Thymus (tissue), 14 donors: ENCODE data around the gene HMGN1. TPM values are rescaled to one million over a fixed set of nuclear protein-coding genes. Genes with fewer than 3 reads are reported as not detected.

ENCODE experiments used
- DNase-seq, 9 donors: peaks; one replicate each; pipeline ENCODE4 v3.0.0-alpha.2; 2013; ENCODE audit warnings: low spot score in 9 of 9, low read depth in 6 of 9, missing footprints in 1 of 9
- H3K27ac ChIP-seq, 2 donors: one replicate each; pipeline ENCODE4 v1.5.1; 2013; ENCODE audit warnings: control low read depth in 1 of 2, low read depth in 1 of 2, low read length in 1 of 2, mild to moderate bottlenecking in 1 of 2, moderate library complexity in 1 of 2
- H3K27me3 ChIP-seq, 2 donors: one replicate each; pipeline ENCODE4 v1.5.1; 2013; ENCODE audit warnings: low read length in 1 of 2; ENCODE audit not compliant: control insufficient read depth in 2 of 2, insufficient read depth in 1 of 2
- H3K36me3 ChIP-seq, 2 donors: one replicate each; pipeline ENCODE4 v1.5.1; 2013; ENCODE audit warnings: low read length in 1 of 2, mild to moderate bottlenecking in 1 of 2, moderate library complexity in 1 of 2; ENCODE audit not compliant: control insufficient read depth in 2 of 2, insufficient read depth in 2 of 2
- H3K4me1 ChIP-seq, 2 donors: one replicate each; pipeline ENCODE4 v1.5.1; 2013; ENCODE audit warnings: low read length in 2 of 2; ENCODE audit not compliant: control insufficient read depth in 2 of 2, insufficient read depth in 2 of 2
- H3K4me3 ChIP-seq, 2 donors: one replicate each; pipeline ENCODE4 v1.5.1; 2013; ENCODE audit warnings: low read length in 2 of 2, control low read depth in 1 of 2, mild to moderate bottlenecking in 1 of 2
- H3K9me3 ChIP-seq, 2 donors: one replicate each; pipeline ENCODE4 v1.5.1; 2013; ENCODE audit warnings: low read length in 1 of 2, mild to moderate bottlenecking in 1 of 2; ENCODE audit not compliant: control insufficient read depth in 2 of 2, insufficient read depth in 1 of 2
- WGBS: extraction: QIAGEN DNeasy Blood & Tissue Kit; methylation state at CpG from one replicate; pipeline ENCODE4 v1.1.7; 2013; 5-methylcytosine and 5-hydroxymethylcytosine counted together
- long read RNA-seq, 10 donors: transcript quantifications; one replicate each; lab custom pipeline, GENCODE V29; 2026
- polyA plus RNA-seq: library from polyadenylated mRNA; stranded (reverse); fragments of 200-250 nt; gene quantifications from one replicate; pipeline ENCODE4 v1.2.3, GENCODE V29; 2013
- total RNA-seq: library from RNA; stranded (reverse); fragments of 120-200 nt; gene quantifications from one replicate; pipeline ENCODE4 v1.2.4, GENCODE V29; 2013
- donor health status: healthy.

The HMGN1 gene, protein sequence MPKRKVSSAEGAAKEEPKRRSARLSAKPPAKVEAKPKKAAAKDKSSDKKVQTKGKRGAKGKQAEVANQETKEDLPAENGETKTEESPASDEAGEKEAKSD
- total RNA-seq, result 457 TPM
- polyA plus RNA-seq, result 382 TPM
- long read RNA-seq, donor 1, transcript HMGN1-204 (6 exons, 1,383 nt), result major isoform, 22 of 23 reads
- long read RNA-seq, donor 1, partial matches to known transcripts, result 0 of 23 reads
- long read RNA-seq, donor 1, other reads (novel, unspliced or antisense), result 0 of 23 reads
- long read RNA-seq, donor 2, full-length matches to known transcripts, result 275 of 416 reads
- long read RNA-seq, donor 2, partial matches to known transcripts, result 62 of 416 reads
- long read RNA-seq, donor 2, other reads (novel, unspliced or antisense), result 79 of 416 reads
- long read RNA-seq, donor 3, transcript HMGN1-204 (6 exons, 1,383 nt), result major isoform, 197 of 302 reads
- long read RNA-seq, donor 3, partial matches to known transcripts, result 35 of 302 reads
- long read RNA-seq, donor 3, other reads (novel, unspliced or antisense), result 63 of 302 reads
- long read RNA-seq, donor 4, full-length matches to known transcripts, result 66 of 85 reads
- long read RNA-seq, donor 4, partial matches to known transcripts, result 7 of 85 reads
- long read RNA-seq, donor 4, other reads (novel, unspliced or antisense), result 12 of 85 reads
- long read RNA-seq, donor 5, full-length matches to known transcripts, result 228 of 383 reads
- long read RNA-seq, donor 5, partial matches to known transcripts, result 62 of 383 reads
- long read RNA-seq, donor 5, other reads (novel, unspliced or antisense), result 93 of 383 reads
- long read RNA-seq, donor 6, full-length matches to known transcripts, result 133 of 197 reads
- long read RNA-seq, donor 6, partial matches to known transcripts, result 33 of 197 reads
- long read RNA-seq, donor 6, other reads (novel, unspliced or antisense), result 31 of 197 reads
- long read RNA-seq, donor 7, full-length matches to known transcripts, result 150 of 219 reads
- long read RNA-seq, donor 7, partial matches to known transcripts, result 30 of 219 reads
- long read RNA-seq, donor 7, other reads (novel, unspliced or antisense), result 39 of 219 reads
- long read RNA-seq, donor 8, full-length matches to known transcripts, result 69 of 128 reads
- long read RNA-seq, donor 8, partial matches to known transcripts, result 49 of 128 reads
- long read RNA-seq, donor 8, other reads (novel, unspliced or antisense), result 10 of 128 reads
- long read RNA-seq, donor 9, full-length matches to known transcripts, result 101 of 158 reads
- long read RNA-seq, donor 9, partial matches to known transcripts, result 19 of 158 reads
- long read RNA-seq, donor 9, other reads (novel, unspliced or antisense), result 38 of 158 reads
- long read RNA-seq, donor 10, transcript HMGN1-204 (6 exons, 1,383 nt), result major isoform, 129 of 200 reads
- long read RNA-seq, donor 10, partial matches to known transcripts, result 33 of 200 reads
- long read RNA-seq, donor 10, other reads (novel, unspliced or antisense), result 31 of 200 reads

DNA sequence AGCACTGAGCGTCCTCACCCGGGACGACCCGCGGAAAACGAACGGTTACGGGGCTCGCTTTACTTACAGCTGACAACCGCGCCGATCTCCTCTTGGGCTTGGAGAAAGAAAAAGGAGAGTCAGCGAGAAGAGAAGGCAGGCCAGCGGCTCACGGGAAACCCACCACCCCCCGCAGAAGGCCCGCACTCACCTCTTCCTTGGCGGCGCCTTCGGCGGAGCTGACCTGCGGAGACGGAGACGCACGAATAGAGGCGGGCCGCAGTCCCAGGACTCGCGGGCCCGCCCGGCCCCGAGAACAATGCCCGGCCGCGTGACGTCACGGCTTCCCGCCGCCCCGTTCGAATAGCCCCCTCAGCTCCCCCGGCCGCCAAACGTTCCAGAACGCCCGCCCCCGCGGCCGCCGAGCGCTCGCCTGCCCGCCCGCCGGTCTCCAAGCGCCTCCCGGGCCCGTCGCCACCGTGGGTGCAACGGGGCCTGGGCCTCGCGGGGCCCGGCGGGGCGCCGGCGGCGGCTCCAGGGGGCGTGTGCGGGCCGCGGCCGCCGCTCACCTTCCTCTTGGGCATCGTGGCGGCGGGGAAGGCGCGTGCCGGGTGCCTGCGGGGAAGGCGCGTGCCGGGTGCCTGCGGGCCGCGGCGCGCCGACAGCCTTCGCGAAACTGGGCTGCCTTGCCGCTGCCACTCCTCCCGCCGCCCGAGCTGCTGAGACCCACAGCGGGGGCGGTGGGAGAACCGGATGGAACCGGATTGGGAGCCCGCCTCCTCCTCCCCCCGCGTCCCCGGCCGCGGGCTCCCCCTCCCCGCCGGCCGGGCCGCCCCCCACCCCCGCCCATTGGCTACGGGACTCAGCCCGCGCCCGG, at the start of gene HMGN1:
TSS of gene HMGN1 (minus strand) at position 734 of the 856 bp plus-strand sequence. CDS start at position 563, 171 bp downstream.
- no peaks in the 10 kb centered on the region for H3K27me3 ChIP-seq
- peaks cover 2 to 27% of the 10 kb centered on the region in 2 donors for H3K36me3 ChIP-seq
- no peaks in the 10 kb centered on the region for H3K9me3 ChIP-seq
- peak within 1 kb of the TSS; percentile 93 to 94 for H3K4me3 ChIP-seq
- under 1% methylated on average over 116 of the region's 116 CpGs for WGBS
- peaks cover 10 to 15% of the 10 kb centered on the region in 2 donors for H3K4me1 ChIP-seq
- H3K27ac ChIP-seq, result peak within 1 kb of the TSS; percentile 96
- DNase-seq, result peak; percentile 37 to 94 (median 82)

DNA sequence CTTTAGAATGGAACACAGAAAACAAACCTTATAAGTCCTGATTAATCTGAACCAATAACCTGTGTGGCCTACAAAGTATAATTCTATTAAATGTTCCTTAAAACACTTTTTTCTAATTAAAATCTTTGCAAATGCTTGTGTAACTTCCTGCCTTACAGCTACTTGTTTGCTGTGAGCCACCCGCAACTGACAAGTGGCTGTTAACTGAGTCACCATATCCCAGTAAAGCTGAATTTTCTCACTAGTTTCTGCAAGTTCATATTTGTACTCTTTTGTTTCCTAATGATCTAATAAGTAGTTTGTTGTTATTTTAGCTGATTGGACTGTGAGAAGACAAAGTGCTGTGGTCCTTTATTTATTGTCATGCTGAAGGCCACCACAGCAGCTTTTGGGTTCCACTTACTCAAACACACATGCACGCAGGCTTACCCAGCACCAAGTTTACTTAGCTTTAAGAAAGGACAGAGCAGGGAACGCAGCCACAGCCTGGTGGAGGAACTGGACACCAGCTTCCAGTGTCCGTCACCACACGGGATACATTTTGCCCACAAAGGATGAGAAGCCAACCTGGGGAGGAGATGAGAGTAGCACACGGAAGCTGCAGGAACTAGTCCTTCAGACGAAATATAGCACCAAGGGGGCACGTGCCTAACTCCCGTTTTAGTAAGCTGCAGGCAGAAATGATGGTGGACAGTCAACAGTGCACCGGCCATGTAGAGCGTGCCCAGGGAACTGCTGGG, 48.9 kb upstream of the HMGN1 start:
- DNase-seq, result no peak
- WGBS, result 97% methylated on average over 11 of the region's 11 CpGs
- Histone ChIP-seq H3K4me1 (no peaks in the 10 kb centered on the region), H3K36me3 (peaks cover 19 to 35% of the 10 kb centered on the region in 2 donors), H3K9me3 (no peaks in the 10 kb centered on the region), H3K4me3 (no peak overlapping the region), H3K27ac (no peak overlapping the region), H3K27me3 (no peaks in the 10 kb centered on the region)

DNA sequence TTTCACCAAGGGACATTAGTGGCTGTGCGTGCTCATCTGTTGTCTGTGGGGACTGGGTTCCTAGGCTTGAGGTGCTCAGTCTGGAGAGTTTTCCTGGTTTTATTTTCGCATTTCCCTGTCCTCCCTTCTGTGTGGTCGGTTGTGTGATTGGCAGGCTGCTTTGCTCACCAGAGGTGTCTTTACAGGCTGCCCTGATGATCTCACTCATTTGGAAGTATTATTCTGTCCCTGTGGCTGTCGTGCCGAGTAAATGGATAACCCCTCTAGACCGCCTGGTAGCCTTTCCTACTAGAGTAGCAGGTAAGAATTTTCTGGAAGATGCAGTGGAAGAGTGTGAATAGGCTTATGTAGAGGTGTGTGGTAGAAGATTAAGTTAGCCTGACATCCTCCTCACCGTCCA, 44.1 kb upstream of the HMGN1 start:
- H3K27me3 ChIP-seq, result no peaks in the 10 kb centered on the region
- DNase-seq, result no peak
- no peaks in the 10 kb centered on the region for H3K9me3 ChIP-seq
- H3K27ac ChIP-seq, result no peak overlapping the region
- WGBS, result 99% methylated on average over 7 of the region's 7 CpGs
- peaks cover 7 to 9% of the 10 kb centered on the region in 2 donors for H3K4me1 ChIP-seq
- peaks cover 32 to 44% of the 10 kb centered on the region in 2 donors for H3K36me3 ChIP-seq
- no peak overlapping the region for H3K4me3 ChIP-seq

DNA sequence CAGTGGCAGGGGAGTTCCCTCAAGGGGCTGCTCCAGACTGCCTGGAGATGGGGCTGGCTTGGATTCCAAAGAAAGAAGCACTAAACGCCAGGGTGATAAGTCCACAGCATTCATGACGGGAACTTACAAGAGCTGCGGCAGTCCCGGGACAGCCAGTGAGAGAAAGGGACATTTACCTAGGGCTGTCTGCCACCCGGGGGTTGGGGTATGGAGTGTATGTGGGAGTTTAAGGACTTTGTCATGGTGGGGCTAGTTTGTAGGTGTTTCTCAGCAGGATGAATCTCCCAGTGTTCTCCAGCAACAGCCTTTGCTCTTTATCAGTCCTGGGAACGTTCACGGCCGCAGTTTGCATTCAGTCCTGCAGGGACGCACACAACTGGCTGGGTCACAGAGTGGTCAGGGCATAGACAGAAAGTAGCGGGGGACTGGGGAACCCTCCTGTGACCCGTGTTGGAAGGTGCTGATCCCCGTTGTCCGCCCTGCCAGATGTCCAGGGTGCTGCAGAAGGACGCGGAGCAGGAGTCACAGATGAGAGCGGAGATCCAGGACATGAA, 41.4 kb upstream of the HMGN1 start:
- Histone ChIP-seq H3K27me3 (no peaks in the 10 kb centered on the region), H3K9me3 (no peaks in the 10 kb centered on the region), H3K4me3 (no peak overlapping the region), H3K36me3 (peaks cover 28 to 35% of the 10 kb centered on the region in 2 donors), H3K27ac (no peak overlapping the region), H3K4me1 (peaks cover 7 to 22% of the 10 kb centered on the region in 2 donors)
- 97% methylated on average over 16 of the region's 16 CpGs for WGBS
- DNase-seq, result no peak

DNA sequence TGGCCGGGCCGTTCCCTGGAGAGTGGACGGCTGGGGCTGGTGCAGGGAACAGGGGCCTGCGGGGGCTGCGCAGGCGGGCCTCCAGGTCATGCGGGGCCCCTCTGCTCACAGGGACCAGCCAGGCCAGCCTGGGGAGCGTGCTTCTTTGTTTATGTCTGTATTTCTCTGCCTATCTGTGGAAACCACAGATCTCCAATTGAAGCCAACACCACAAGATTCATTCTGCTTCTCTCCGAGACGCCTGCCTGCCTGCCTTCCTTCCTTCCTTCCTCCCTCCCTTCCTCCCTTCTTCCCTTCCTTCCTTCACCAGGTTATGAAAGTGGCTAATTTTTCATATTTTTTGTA, 39.9 kb upstream of the HMGN1 start:
- WGBS, result 2% methylated on average over 10 of the region's 10 CpGs
- Histone ChIP-seq H3K4me3 (peak overlapping the region in 1 of 2 donors; percentile 44), H3K27me3 (no peaks in the 10 kb centered on the region), H3K4me1 (peaks cover 7 to 22% of the 10 kb centered on the region in 2 donors), H3K27ac (no peak overlapping the region), H3K36me3 (peaks cover 19 to 29% of the 10 kb centered on the region in 2 donors), H3K9me3 (no peaks in the 10 kb centered on the region)
- DNase-seq, result no peak

DNA sequence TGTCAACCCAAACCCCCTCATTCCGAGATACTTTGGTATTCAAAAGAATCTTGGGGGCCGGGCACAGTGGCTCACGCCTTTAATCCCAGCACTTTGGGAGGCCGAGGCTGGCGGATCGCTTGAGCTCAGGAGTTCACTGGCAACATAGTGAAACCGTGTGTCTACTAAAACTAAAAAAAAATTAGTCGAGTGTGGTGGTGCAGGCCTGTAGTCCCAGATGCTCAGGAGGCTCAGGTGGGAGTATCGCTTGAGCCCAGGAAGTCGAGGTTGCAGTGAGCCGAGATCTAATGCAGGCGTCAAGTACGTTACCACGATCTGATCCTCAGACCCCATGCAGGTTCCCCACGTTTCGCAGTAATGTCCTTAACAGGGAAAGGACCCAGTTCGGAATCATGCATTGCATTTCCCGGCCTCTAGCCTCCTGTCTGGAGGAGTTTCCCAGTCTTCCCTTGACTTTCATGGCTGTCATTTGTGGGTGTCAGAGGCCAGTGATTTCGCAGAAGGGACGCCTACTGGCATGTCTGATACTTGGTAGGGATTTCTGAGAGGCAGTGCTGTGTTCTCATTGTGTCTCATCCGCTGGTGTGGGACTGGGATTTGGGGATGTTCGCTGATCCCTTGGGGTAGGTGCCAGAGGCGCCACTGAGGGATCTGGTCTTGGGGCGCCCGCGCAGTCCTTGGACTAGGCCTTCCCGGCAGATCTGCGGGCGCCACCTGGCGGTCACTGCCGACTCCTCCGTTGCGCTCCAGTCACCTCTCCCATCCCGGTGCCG, 39.3 kb upstream of the HMGN1 start:
- 23% methylated on average over 35 of the region's 35 CpGs for WGBS
- DNase-seq, result peak in 8 of 9 donors; percentile 59 to 87 (median 81)
- peaks cover 7 to 22% of the 10 kb centered on the region in 2 donors for H3K4me1 ChIP-seq

DNA sequence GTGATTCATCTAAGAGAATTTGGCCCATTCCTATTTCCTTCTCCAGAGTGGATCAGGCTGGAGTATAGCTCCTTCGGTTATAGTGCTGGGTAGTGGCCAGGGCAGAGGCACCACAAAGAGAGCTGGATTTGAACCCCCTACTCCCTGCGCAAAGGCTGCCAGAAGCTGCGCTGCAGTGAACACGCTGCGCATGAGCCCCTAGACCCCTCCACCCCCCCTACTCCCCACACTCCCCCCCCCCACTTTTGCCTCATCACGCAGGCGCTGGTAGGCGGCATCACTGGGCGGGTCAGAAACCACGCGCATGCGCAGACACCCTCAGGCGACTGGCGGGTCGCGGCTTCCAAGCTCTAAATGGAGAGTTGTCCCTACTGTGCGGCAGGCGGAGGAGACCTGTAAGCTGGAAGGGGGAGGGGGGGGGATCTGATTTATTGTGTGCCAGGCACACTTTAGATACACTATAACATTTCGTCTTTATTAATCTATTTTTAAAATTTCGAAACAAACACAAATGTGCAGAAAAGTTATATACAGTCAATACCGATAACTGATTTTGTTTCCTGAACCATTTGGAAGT, 38.7 kb upstream of the HMGN1 start:
- peak; percentile 73 to 93 (median 84) for DNase-seq
- Histone ChIP-seq H3K27ac (peak overlapping the region; percentile 42 to 61), H3K9me3 (no peaks in the 10 kb centered on the region), H3K4me3 (peak overlapping the region; percentile 44 to 52), H3K27me3 (no peaks in the 10 kb centered on the region), H3K36me3 (peaks cover 11 to 21% of the 10 kb centered on the region in 2 donors), H3K4me1 (peaks cover 7 to 22% of the 10 kb centered on the region in 2 donors)
- WGBS, result 6% methylated on average over 21 of the region's 21 CpGs

More for the DNA sequence above, 39.3 kb upstream of the HMGN1 start:
- Histone ChIP-seq H3K36me3 (peaks cover 17 to 28% of the 10 kb centered on the region in 2 donors), H3K27me3 (no peaks in the 10 kb centered on the region), H3K4me3 (peak overlapping the region; percentile 44 to 52), H3K9me3 (no peaks in the 10 kb centered on the region), H3K27ac (peak overlapping the region; percentile 5 to 61)
